Uterus (tissue), 2 donors: Measurements from ENCODE around the gene THSD4.

Experiments
- CTCF ChIP-seq, 4 experiments: fragments of 200-600 bp in 2 of 4; fragments of 450-650 bp in 2 of 4; sonication (generic) in 2 of 4; IDR thresholded peaks; one replicate each; pipeline ENCODE4 v1.5.1; 2016 to 2019; ENCODE audit warnings: antibody characterized with exemption in 4 of 4, mild to moderate bottlenecking in 2 of 4, moderate library complexity in 1 of 4
- POLR2A ChIP-seq, 2 donors: fragments of 450-650 bp; IDR thresholded peaks; one replicate each; pipeline ENCODE4 v1.6.1; 2016; ENCODE audit warnings: antibody characterized with exemption in 2 of 2, mild to moderate bottlenecking in 1 of 2, moderate library complexity in 1 of 2

- TF ChIP-seq CTCF (IDR thresholded peaks at IDR 0.05) (no peak), POLR2A (IDR thresholded peaks at IDR 0.05) (no peak)
These were observed 197.0 kb downstream of the THSD4 start for GRCh38 chr15:71312194-71312708.
